IMR-90 (cell line): ENCODE results near the gene ZC2HC1B. TPM values are rescaled to one million over a fixed set of nuclear protein-coding genes. Genes with fewer than 3 reads are reported as not detected.

Source experiments
- ATAC-seq: fragments of 200-7000 bp; cut with Tn5 transposase; 2 replicates; pipeline ENCODE4 v1.9.1; 2020; ENCODE audit warnings: low read depth, mild to moderate bottlenecking, moderate library complexity
- BruUV-seq: library from RNA; stranded (reverse); fragments of 400-500 nt; replicated peaks from 2 replicates; lab custom pipeline; 2021; lab: Mats Ljungman, UMichigan
- CTCF ChIA-PET: fragments of 300-600 bp; formaldehyde crosslinking; extraction: SDS; loops from one replicate; lab custom pipeline; 2021; ENCODE audit warnings: antibody characterized with exemption; lab: Yijun Ruan, JAX
- POLR2A ChIA-PET: fragments of 300-600 bp; sonication (Branson Sonifier 250); formaldehyde crosslinking; loops from one replicate; lab custom pipeline; 2022; ENCODE audit warnings: antibody characterized with exemption; ENCODE audit not compliant: unreplicated experiment; lab: Charles Lee
- DNase-seq: peaks from one replicate; pipeline ENCODE4 v3.0.0; 2013
- H2AFZ ChIP-seq: replicated peaks from 2 replicates; pipeline ENCODE3; 2013; ENCODE audit warnings: low read length, mild to moderate bottlenecking; ENCODE audit not compliant: poor library complexity
- H2AK5ac ChIP-seq: 2 replicates; pipeline ENCODE4 v1.6.1; 2013; ENCODE audit warnings: low read depth, low read length, inconsistent platforms
- H2AK9ac ChIP-seq: replicated peaks from 2 replicates; pipeline ENCODE3; 2013; ENCODE audit warnings: mild to moderate bottlenecking, low read depth, low read length, moderate library complexity; ENCODE audit not compliant: poor library complexity
- H2BK120ac ChIP-seq: 2 replicates; pipeline ENCODE4 v1.6.1; 2013; ENCODE audit warnings: low read depth, low read length, inconsistent platforms
- H2BK15ac ChIP-seq: 3 replicates; pipeline ENCODE4 v1.6.1; 2013; ENCODE audit warnings: low read depth, low read length, inconsistent platforms
- H2BK20ac ChIP-seq: 2 replicates; pipeline ENCODE4 v1.6.1; 2013; ENCODE audit warnings: low read depth, mild to moderate bottlenecking, inconsistent platforms, low read length, moderate library complexity
- H2BK5ac ChIP-seq: 2 replicates; pipeline ENCODE4 v1.6.1; 2013; ENCODE audit warnings: mild to moderate bottlenecking, low read depth, low read length, inconsistent platforms; ENCODE audit not compliant: poor library complexity, severe bottlenecking
- H3K14ac ChIP-seq: replicated peaks from 2 replicates; pipeline ENCODE4 v1.6.1; 2013; ENCODE audit warnings: low read depth, low read length, inconsistent platforms
- H3K18ac ChIP-seq: 2 replicates; pipeline ENCODE4 v1.6.1; 2013; ENCODE audit warnings: low read depth, low read length, control low read depth
- H3K23ac ChIP-seq: 2 replicates; pipeline ENCODE4 v1.6.1; 2013; ENCODE audit warnings: low read depth, low read length, inconsistent platforms
- H3K27ac ChIP-seq: 2 replicates; pipeline ENCODE4 v1.5.1; 2013; ENCODE audit warnings: mild to moderate bottlenecking, control low read depth, low read length; ENCODE audit not compliant: insufficient read depth
- H3K27me3 ChIP-seq: 2 replicates; pipeline ENCODE4 v1.6.1; 2013; ENCODE audit warnings: low read length; ENCODE audit not compliant: control insufficient read depth, insufficient read depth
- H3K36me3 ChIP-seq: 2 replicates; pipeline ENCODE4 v1.6.1; 2013; ENCODE audit warnings: low read length, mixed read lengths; ENCODE audit not compliant: control insufficient read depth, insufficient read depth
- H3K4ac ChIP-seq: 2 replicates; pipeline ENCODE4 v1.6.1; 2013; ENCODE audit warnings: low read depth, low read length, inconsistent platforms
- H3K4me1 ChIP-seq: 2 replicates; pipeline ENCODE4 v1.6.1; 2013; ENCODE audit warnings: low read length, mixed read lengths; ENCODE audit not compliant: control insufficient read depth, insufficient read depth
- H3K4me2 ChIP-seq: 2 replicates; pipeline ENCODE4 v1.6.1; 2013; ENCODE audit warnings: low read depth, mild to moderate bottlenecking, control low read depth, low read length, moderate library complexity
- H3K4me3 ChIP-seq: 2 replicates; pipeline ENCODE4 v1.5.1; 2013; ENCODE audit warnings: low read depth, mild to moderate bottlenecking, control low read depth, low read length, moderate library complexity; ENCODE audit not compliant: insufficient read depth
- H3K56ac ChIP-seq: 2 replicates; pipeline ENCODE4 v1.6.1; 2013; ENCODE audit warnings: low read length, inconsistent platforms; ENCODE audit not compliant: insufficient read depth; ENCODE audit errors: extremely low read depth
- H3K79me1 ChIP-seq, 2 experiments: 2 replicates each; pipeline ENCODE4 v1.6.1; 2013; ENCODE audit warnings: low read length in 2 of 2, inconsistent platforms in 1 of 2, low read depth in 1 of 2
- H3K9ac ChIP-seq: 2 replicates; pipeline ENCODE4 v1.6.1; 2013; ENCODE audit warnings: low read depth, low read length, control low read depth
- H3K9me1 ChIP-seq: 2 replicates; pipeline ENCODE4 v1.6.1; 2013; ENCODE audit warnings: low read length, inconsistent platforms; ENCODE audit not compliant: insufficient read depth
- H3K9me3 ChIP-seq: 2 replicates; pipeline ENCODE4 v1.6.1; 2013; ENCODE audit warnings: low read length; ENCODE audit not compliant: control insufficient read depth, insufficient read depth
- H4K20me1 ChIP-seq: 2 replicates; pipeline ENCODE4 v1.6.1; 2013; ENCODE audit warnings: low read length, inconsistent platforms; ENCODE audit not compliant: insufficient read depth
- H4K5ac ChIP-seq: 2 replicates; pipeline ENCODE4 v1.6.1; 2013; ENCODE audit warnings: mild to moderate bottlenecking, low read depth, low read length, control low read depth
- H4K8ac ChIP-seq, 2 experiments: 2 replicates each; pipeline ENCODE4 v1.6.1; 2013; ENCODE audit warnings: low read depth in 2 of 2, low read length in 2 of 2, control low read depth in 1 of 2, inconsistent platforms in 1 of 2
- H4K91ac ChIP-seq: 2 replicates; pipeline ENCODE4 v1.6.1; 2013; ENCODE audit warnings: low read depth, low read length, inconsistent platforms; ENCODE audit not compliant: insufficient read depth
- BHLHE40 ChIP-seq: fragments of 150-350 bp; IDR thresholded peaks from 2 replicates; pipeline ENCODE4 v1.6.1; 2016; ENCODE audit warnings: mild to moderate bottlenecking, low read depth, low read length
- FOS ChIP-seq: fragments of 150-350 bp; IDR thresholded peaks from 2 replicates; pipeline ENCODE4 v1.6.1; 2016; ENCODE audit warnings: low read depth, low read length
- MAFK ChIP-seq: IDR thresholded peaks from 2 replicates; pipeline ENCODE4 v1.6.1; 2012; ENCODE audit warnings: low read depth, low read length, improper control_type of control experiment
- MAZ ChIP-seq: IDR thresholded peaks from 2 replicates; pipeline ENCODE4 v1.6.1; 2012; ENCODE audit warnings: low read depth, mild to moderate bottlenecking, low read length, improper control_type of control experiment, moderate library complexity, borderline replicate concordance
- MXI1 ChIP-seq: IDR thresholded peaks from 2 replicates; pipeline ENCODE4 v1.6.1; 2012; ENCODE audit warnings: low read depth, mild to moderate bottlenecking, low read length, moderate library complexity, borderline replicate concordance
- NFE2L2 ChIP-seq: fragments of 150-350 bp; IDR thresholded peaks from 2 replicates; pipeline ENCODE4 v1.6.1; 2016; ENCODE audit warnings: low read depth, mild to moderate bottlenecking, low read length
- POLR2A ChIP-seq: IDR thresholded peaks from 2 replicates; pipeline ENCODE4 v1.6.1; 2012; ENCODE audit warnings: mild to moderate bottlenecking, low read depth, low read length
- RFX5 ChIP-seq: IDR thresholded peaks from 2 replicates; pipeline ENCODE4 v1.8.0; 2012; ENCODE audit warnings: low read depth, mild to moderate bottlenecking, low read length, moderate library complexity
- SMC3 ChIP-seq: fragments of 150-350 bp; IDR thresholded peaks from 2 replicates; pipeline ENCODE4 v1.6.1; 2016; ENCODE audit warnings: low read depth, mild to moderate bottlenecking, antibody characterized with exemption, low read length, moderate library complexity
- USF2 ChIP-seq: fragments of 150-350 bp; IDR thresholded peaks from 2 replicates; pipeline ENCODE4 v1.6.1; 2017; ENCODE audit warnings: mild to moderate bottlenecking, antibody characterized with exemption, low read length, low read depth
- WGBS, 2 experiments: methylation state at CpG; one replicate each; pipeline versions ENCODE4 v1.1.5 to v1.1.7; 2013; ENCODE audit warnings: missing lambda C conversion rate in 2 of 2; ENCODE audit not compliant: insufficient read length in 1 of 2; ENCODE audit errors: extremely low coverage in 2 of 2; 5-methylcytosine and 5-hydroxymethylcytosine counted together
- dilution Hi-C: fragments of 300-500 bp; cut with HindIII; formaldehyde crosslinking; loops from one replicate; pipeline ENCODE4 v1.14.3; 2018; ENCODE audit warnings: low sequenced_read_pairs; ENCODE audit not compliant: unreplicated experiment
- in situ Hi-C: fragments of 300-500 bp; cut with MboI; formaldehyde crosslinking; loops from 3 replicates; pipeline ENCODE4 v1.14.3; 2019; ENCODE audit warnings: low sequenced_read_pairs, inconsistent platforms, mixed read lengths
- intact Hi-C: fragments of 100-400 bp; cut with micrococcal nuclease; formaldehyde crosslinking; loops from 2 replicates; pipeline ENCODE4 v1.10.0; 2022
- polyA plus RNA-seq, 3 experiments: library from polyadenylated mRNA; depleted of rRNA; stranded (reverse); fragments of >200 nt; gene quantifications; 2 replicates each; pipeline ENCODE4 v1.2.3, GENCODE V29; 2012; ENCODE audit warnings: low replicate concordance in 1 of 3
- total RNA-seq: library from RNA; depleted of rRNA; stranded (reverse); fragments of >200 nt; gene quantifications from 2 replicates; pipeline ENCODE4 v1.2.3, GENCODE V29; 2012
- TF ChIP-seq, protein P1 (sequence below): conservative IDR thresholded peaks from 2 replicates; pipeline ENCODE4 v1.5.1; 2012; ENCODE audit warnings: mild to moderate bottlenecking, low read depth, low read length, improper control_type of control experiment

The ZC2HC1B gene
- total and polyA plus RNA-seq, 2 of the 4 experiments (the other 2 are of a cell fraction), result not detected

GRCh38 chr6:143950875-143951274 is 86.6 kb downstream of the ZC2HC1B start:
- Histone ChIP-seq H4K5ac (no peak overlapping the region), H2AFZ (no peak overlapping the region), H3K23ac (no peak overlapping the region), H3K9me3 (no peaks in the 10 kb centered on the region), H3K9me1 (no peaks in the 10 kb centered on the region), H2AK9ac (no peak overlapping the region), H3K4me3 (no peak overlapping the region), H2AK5ac (no peak overlapping the region), H3K36me3 (peaks cover 16% of the 10 kb centered on the region), H3K18ac (no peak overlapping the region), H4K8ac (no peak overlapping the region), H3K79me1 (no peaks in the 10 kb centered on the region), H2BK20ac (no peak overlapping the region), H2BK15ac (no peak overlapping the region), H3K14ac (no peak overlapping the region), H4K91ac (no peak overlapping the region), H2BK5ac (no peak overlapping the region), H3K4ac (no peak overlapping the region), H2BK120ac (no peak overlapping the region), H3K27me3 (0 out of 2 replicates have a peak, but pooled peaks cover 2% of the 10 kb centered on the region), H3K56ac (no peak overlapping the region), H3K27ac (no peak overlapping the region), H4K20me1 (no peaks in the 10 kb centered on the region), H3K4me2 (no peak overlapping the region), H3K4me1 (no peaks in the 10 kb centered on the region), H3K9ac (no peak overlapping the region)
- ChIA-PET POLR2A (no interaction called here), CTCF (interaction anchor here (1.1 to 1.5 kb wide), 2 partner anchors 10 to 11 kb away, joined by 3 to 4 read pairs; no protein-coding TSS in a partner anchor)
- intact Hi-C loops (no loop called here), in situ Hi-C loops (no loop called here), dilution Hi-C loops (no loop called here)
- BruUV-seq, result no TSS peak
- ATAC-seq (no peak), DNase-seq (no peak)
- TF ChIP-seq, protein P1, sequence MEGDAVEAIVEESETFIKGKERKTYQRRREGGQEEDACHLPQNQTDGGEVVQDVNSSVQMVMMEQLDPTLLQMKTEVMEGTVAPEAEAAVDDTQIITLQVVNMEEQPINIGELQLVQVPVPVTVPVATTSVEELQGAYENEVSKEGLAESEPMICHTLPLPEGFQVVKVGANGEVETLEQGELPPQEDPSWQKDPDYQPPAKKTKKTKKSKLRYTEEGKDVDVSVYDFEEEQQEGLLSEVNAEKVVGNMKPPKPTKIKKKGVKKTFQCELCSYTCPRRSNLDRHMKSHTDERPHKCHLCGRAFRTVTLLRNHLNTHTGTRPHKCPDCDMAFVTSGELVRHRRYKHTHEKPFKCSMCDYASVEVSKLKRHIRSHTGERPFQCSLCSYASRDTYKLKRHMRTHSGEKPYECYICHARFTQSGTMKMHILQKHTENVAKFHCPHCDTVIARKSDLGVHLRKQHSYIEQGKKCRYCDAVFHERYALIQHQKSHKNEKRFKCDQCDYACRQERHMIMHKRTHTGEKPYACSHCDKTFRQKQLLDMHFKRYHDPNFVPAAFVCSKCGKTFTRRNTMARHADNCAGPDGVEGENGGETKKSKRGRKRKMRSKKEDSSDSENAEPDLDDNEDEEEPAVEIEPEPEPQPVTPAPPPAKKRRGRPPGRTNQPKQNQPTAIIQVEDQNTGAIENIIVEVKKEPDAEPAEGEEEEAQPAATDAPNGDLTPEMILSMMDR, result no peak
- no peak for TF ChIP-seq SMC3
- no peak for TF ChIP-seq POLR2A
- TF ChIP-seq MXI1, result no peak
- no peak for TF ChIP-seq MAFK
- TF ChIP-seq NFE2L2, result no peak
- TF ChIP-seq FOS, result no peak
- TF ChIP-seq RFX5, result no peak
- TF ChIP-seq BHLHE40, result no peak
- TF ChIP-seq MAZ, result no peak
- TF ChIP-seq USF2, result no peak
- no CpG with 5 or more reads among the region's 3 CpGs for WGBS, 2 experiments
